Measurements from ENCODE around the gene ACTN2.

The ACTN2 gene

GRCh38 chr1:236692128-236692527 lies 5.8 kb downstream of the ACTN2 start:
- no peak for DNase-seq

DNA sequence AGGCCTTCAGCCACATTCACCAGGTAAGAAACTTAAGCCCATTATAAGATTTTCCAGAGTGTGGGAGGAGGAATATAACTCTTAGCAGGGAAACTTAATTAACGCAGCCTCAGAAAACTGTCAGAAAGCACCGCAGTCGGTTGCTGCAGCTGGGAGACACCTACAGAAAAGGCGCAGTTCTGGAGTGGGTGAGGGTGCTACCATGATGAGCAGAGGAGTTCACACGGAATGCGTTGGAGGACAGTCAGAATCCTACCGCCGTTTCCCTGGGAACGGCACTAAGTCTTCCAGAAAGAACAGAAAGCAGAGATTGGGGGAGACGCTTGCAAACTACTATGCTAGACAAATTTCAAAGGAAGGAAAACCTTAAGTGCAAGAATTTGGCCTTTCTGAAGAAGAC lies 6.4 kb downstream of the ACTN2 start:
- DNase-seq, result no peak

DNA sequence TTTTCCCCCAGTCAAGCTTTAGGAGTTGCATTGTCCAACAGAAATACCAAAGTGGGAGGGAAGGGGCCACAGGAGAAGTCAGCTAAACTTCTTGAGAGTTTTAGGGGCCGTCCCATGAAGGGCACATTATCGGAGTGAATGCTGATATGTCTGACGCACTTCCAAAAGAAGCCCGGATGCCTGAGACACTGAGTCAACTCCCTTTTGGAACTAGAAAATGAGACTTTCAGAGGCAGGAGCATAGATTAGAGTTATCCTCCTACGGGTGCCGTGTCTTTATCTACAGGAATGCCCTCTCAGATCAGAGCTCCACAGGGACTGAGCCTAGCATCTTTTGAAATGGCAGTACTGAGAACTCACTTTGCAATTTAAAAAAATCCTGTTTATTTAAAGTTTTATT lies 13.1 kb downstream of the ACTN2 start:
- no peak for DNase-seq

DNA sequence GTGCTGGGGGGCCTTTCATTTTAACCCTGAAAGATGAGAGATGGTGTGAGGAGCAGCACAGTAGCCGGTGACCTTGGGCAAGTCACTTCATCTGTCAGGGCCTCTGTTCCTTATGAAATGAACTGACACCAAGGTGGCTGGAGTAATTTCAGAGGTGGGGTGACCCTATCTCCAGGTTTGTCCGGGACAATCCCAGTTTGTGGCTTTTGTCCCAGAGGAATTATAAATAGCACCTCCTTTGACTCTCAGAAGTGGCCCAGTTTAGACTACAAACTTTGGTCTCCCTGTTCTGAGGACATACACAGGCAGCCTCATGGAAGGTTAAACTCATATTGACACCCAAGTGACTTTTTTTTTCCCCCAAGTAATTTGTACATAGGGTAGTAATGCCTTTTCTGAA lies 14.6 kb downstream of the ACTN2 start:
- no peak for DNase-seq

GRCh38 chr1:236701782-236702181 lies 15.5 kb downstream of the ACTN2 start:
- no peak for DNase-seq

- DNase-seq, result no peak
Measured at GRCh38 chr1:236702791-236703394, 16.6 kb downstream of the ACTN2 start.

DNA sequence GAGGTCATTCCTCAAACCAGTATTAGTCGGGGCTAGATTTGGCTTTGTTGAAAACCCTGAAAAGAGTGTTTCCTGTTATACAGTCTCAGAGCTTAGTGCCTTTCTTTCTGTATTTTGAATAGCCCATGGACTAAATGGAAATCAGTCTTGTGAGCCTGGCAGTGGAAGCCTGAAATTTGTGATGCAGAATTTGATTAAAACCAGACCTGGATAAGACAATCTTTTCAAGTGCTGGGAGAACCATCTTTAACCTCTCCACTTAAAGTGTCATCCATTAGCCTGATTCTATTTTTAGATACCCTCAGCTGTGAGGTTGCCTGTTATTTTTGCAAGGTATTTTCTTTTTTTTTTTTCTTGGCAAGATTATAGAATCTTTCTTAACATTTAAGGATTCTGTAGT lies 19.5 kb downstream of the ACTN2 start:
- DNase-seq, result no peak

GRCh38 chr1:236706183-236706582 lies 19.9 kb downstream of the ACTN2 start:
- DNase-seq, result no peak

DNA sequence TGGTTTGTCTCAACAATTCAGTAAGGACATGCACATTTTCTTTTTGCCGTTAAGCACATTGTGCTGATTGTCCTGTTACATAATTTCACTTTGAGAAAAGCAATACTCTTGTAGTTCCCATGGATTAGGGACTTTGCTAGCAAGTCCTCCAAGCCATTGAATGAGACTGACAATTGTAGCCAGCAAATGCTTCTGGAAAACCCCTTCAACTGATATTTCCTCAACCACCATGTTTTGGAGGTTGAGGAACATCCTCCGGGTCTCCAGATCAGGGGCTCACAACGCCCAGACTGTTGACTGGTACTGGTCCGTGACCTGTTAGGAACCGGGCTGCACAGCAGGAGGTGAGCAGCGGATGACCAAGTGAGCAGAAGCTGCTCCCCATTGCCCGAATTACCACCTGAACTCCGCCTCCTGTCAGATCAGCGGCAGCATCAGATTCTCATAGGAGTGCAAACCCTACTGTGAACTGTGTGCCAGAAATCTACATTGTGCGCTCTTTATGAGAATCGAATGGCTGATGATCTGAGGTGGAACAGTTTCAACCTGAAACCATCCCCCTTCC lies 24.1 kb downstream of the ACTN2 start:
- no peak for DNase-seq

GRCh38 chr1:236716160-236716559 lies 29.9 kb downstream of the ACTN2 start:
- no peak for DNase-seq

DNA sequence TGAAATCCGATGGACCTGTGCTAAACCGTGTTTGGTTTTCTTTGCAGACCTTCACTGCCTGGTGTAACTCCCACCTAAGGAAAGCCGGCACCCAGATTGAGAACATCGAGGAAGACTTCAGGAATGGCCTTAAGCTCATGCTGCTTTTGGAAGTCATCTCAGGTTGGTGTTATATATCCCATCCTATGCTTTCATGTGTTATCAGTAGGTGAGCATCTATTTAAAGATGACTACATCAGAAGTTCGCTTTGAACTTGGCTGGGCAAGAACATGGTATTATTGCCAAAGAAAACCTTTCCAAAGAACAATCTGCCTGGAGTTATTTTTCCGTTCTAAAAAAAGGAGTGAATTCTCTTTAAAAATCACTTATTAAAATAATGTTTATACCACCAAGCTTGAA lies 31.5 kb downstream of the ACTN2 start:
- no peak for DNase-seq

DNA sequence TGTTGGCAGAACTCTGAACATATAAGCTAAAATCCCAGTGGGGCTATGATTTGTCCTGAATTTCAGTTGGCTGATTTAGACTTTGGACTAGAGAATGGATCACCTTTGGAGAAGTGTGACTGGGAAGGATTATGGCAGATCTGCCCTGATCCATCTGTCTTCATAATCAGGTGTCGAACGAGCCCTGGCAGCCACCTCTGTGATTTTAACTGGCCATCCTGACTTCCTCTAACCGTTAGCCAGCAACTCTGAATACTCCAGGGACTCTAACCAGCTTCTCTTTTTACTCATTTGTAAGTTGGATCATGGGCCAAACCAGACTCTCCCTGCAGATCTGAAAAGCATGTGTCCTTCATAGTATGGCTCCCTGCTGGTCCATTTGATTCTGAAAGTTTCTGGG lies 32.0 kb downstream of the ACTN2 start:
- no peak for DNase-seq

- DNase-seq, result no peak
Measured at GRCh38 chr1:236720206-236720605, 33.9 kb downstream of the ACTN2 start.

DNA sequence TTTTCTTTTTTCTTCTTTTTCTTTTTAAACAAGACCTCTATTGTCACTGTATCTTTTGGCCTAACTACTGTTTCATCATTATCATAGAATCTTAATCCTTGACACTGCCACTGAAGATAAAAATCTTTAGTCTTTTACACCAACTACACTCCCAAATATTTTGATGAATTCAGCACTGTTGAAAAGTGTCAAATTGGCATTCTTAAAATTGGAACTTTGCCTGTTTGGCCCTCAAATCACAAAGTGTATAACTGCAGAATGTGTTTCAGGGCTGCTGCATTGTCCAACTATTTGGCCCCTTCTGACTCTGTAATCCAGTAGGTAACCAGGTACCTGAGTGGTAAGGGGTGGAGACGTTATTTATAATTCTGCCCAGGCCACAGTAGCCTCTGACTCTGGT lies 34.3 kb downstream of the ACTN2 start:
- no peak for DNase-seq

DNA sequence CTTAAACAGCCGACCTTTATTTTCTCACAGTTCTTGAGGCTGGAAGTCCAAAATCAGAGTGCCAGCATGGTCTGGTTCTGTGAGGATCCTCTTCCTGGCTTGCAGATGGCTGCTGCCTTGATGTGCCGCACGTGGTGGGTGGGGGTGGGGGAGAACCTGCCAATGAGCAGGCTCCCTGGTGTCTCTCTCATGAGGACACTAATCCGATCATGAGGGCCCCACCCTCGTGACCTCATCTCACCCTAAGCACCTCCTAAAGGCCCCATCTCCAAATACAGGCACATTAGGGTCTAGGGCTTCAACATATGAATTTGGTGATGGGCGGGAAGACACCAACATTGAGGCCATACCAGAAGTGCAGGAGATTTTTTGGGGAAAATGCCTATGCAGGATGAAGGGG lies 37.8 kb downstream of the ACTN2 start:
- no peak for DNase-seq

GRCh38 chr1:236724506-236724905 lies 38.2 kb downstream of the ACTN2 start:
- no peak for DNase-seq

GRCh38 chr1:236725668-236726067 lies 39.4 kb downstream of the ACTN2 start:
- no peak for DNase-seq

DNA sequence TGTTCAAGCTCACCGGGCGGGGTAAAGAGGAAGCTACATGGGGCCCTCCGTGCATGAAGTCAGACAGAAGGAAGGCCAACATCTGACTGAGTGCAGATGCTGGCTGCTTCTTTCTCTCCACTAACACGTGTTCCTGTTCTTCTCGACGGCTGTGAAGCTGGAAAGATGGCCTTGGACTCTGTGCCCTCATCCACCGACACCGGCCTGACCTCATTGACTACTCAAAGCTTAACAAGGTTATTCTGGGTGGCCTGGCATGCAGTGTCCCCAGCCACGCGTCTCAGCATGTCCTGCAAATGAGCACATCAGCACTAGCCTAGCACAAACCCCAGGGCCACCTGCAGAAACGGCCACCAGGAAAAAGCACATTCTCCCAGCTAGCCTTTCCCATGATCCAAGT lies 41.2 kb downstream of the ACTN2 start:
- DNase-seq, result no peak

DNA sequence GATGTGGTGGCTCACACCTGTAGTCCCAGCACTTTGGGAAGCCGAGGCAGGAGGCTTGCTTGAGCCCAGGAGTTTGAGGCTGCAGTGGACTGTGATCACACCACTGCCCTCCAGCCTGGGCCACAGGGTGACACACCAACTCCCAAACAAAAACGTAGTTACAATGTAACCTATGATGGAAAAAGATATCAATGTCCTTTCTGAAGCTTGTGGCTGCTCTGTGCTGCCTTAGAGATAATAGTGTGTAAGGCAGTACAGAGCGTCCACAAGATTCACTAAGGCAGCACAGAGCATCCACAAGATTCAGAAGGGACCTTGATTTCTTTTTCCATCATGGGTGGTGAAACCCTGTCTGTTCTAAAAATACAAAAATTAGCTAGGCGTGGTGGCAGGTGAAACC lies 42.5 kb downstream of the ACTN2 start:
- no peak for DNase-seq

DNA sequence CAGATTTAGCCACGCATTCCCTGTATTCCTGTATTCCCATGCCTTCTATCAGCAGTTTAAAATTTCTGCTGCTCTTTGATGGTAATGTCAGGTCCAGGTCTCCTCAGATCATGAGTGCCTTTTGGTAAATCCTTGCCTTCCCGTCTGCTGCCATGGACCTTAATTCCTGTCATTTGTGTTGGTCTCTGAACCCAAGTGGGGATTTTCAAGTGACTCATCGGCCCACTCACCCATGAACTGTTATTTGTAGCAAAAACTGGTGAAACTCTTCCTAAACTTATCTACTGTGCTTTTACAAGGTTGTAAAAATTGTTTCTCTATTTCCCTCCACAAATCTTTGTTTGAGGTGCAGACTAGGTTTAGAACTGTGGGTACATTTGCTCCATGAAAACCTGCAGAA lies 47.4 kb downstream of the ACTN2 start:
- DNase-seq, result no peak

- DNase-seq, result no peak
Measured at GRCh38 chr1:236734141-236734765, 48.0 kb downstream of the ACTN2 start.

DNA sequence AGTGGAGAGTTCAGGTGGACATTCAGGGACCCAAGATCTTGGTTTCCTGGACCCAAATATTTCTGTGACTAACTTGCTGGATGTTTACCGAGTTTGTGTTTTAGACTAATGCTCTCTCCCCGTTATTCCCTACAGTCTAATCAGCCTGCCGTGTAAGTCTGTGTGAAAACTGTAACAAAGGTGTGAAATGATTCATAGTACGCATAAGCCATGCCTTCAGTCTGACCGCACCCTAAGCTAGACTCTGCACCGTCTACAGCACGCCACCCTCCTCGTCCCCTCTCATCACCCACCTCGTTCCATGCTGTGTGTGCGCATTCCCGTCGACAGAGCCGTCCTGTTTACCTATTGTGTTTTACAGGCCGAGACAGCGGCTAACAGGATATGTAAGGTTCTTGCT lies 50.5 kb downstream of the ACTN2 start:
- DNase-seq, result no peak

- no peak for DNase-seq
Measured at GRCh38 chr1:236741753-236742152, 55.5 kb downstream of the ACTN2 start.

DNA sequence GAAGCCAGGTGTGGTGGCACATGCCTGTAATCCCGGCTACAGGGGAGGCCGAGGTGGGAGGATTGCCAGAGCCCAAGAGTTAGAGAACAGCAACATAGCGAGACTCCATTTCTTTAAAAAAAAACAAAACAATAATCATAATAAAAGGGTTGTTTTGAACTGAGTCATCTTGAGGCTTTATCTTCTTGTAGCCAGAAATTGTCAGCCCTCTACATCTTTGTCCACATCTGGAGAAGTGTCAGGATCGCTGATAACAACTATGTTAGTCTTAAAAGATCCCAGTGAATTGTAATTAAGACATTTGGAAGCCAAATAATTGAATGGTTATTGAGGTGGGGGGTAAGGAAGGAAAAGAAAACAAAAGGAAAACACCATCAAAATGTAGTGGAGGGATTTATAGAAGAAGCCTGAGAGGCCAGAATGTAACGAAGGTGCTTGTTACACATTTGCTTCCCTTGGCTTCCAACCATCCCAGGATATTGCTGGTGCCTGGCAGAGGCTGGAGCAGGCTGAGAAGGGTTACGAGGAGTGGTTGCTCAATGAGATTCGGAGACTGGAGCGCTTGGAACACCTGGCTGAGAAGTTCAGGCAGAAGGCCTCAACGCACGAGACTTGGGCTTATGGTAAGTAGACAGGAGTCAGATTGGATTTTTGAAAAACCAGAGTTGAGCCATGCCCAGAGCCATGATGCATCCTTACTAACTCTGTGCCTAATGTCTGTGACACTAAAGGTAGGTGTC lies 56.3 kb downstream of the ACTN2 start:
- no peak for DNase-seq
